Stimulated activated CD4-positive, alpha-beta T cell treated with anti-CD3 and anti-CD28 coated beads, Interleukin-15, amount 100 ng/mL, for 1 hour (primary cell): Measurements from ENCODE around the gene BMP8B.
"Not testable (repeated sequence)": the region's sequence is repeated elsewhere in the genome, so short reads cannot be mapped to it uniquely, and the experiment has no call there.

Source experiments
- DNase-seq, 2 donors: peaks; one replicate each; pipeline ENCODE4 v3.0.0-alpha.2; 2020; ENCODE audit warnings: low read depth in 1 of 2, low spot score in 1 of 2

BMP8B gene, protein sequence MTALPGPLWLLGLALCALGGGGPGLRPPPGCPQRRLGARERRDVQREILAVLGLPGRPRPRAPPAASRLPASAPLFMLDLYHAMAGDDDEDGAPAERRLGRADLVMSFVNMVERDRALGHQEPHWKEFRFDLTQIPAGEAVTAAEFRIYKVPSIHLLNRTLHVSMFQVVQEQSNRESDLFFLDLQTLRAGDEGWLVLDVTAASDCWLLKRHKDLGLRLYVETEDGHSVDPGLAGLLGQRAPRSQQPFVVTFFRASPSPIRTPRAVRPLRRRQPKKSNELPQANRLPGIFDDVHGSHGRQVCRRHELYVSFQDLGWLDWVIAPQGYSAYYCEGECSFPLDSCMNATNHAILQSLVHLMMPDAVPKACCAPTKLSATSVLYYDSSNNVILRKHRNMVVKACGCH

DNA sequence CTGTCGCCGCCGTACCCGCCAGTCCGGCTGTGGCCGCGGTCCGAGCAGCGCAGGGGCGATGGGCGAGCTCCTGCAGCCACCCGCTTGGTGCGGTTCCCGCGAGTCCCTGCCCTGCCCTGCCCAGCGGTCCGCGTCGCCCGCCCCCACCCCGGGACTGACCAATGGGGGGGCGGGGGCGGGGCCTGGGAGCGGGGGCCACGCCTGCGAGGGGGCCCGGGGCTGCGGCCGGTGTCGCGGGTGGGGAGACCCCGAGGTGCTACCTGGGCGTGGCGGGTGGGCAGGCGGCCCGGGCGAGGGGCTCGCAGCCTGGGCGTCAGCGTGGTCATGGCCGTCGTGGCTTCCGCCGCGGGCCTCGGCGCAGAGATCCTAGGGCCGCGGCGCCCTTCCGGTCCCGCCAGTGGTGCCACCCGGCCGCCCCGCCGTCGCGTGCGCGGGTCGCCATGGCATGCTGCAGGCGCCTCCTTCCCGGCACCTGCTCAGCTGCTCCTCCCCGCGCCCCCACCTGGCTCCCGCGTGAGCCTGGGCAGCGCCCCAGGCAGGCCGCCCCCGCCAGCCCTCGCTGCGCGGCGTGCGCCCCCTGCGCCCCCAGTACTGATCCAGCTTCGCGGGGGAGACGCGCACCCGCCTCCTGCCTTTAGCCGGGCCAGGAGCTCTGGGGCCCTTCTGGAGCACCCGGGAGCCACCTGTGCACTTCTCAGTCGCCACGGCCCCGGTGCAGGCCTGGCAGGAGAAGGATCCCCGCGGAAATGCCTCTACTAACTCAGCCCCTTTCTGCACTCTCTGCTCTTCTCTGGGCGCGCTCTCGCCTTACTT, at the start of gene BMP8B:
Gene BMP8B (minus strand): TSS at position 108 of the 813 bp plus-strand sequence. CDS start 380 bp downstream, outside the sequence.
- peak in 1 of 2 donors; percentile 24 for DNase-seq

- no peak for DNase-seq
Measured at GRCh38 chr1:39836595-39837110, 48.0 kb upstream of the BMP8B start.

GRCh38 chr1:39835935-39836594, 47.4 kb upstream of the BMP8B start:
- DNase-seq, result no peak

GRCh38 chr1:39835110-39835509, 46.4 kb upstream of the BMP8B start:
- no peak for DNase-seq

DNA sequence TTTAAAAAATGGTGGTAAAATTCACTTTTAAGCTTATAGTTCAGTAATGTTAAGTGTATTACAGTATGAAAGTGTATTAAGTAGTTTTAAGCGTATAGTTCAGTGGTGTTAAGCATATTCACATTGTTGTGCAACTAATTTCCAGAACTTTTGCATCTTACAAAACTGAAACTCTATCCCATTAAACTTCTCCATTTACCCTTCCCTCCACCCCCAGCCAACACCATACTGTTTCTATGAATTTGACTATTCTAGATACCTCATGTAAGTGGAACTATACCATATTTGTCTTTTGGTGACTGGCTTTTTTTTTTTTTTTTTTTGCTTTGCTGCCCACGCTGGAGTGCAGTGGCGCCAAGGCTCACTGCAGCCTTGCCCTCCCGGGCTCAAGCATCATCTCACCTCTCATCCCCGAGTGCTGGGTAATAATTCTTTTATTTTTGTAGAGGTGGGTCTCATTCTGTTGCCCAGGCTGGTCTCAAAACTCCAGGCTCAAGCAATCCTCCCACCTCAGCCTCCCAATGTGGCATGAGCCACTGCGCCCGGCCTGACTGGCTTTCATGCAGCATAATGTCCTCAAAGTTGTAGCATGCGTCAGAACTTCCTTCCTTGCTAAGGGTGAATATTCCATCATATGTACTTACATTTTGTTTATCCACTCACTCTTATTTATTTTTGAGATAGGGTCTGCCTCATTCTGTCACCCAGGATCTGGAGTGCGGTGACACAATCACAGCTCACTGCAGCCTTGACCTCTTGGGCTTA, 45.1 kb upstream of the BMP8B start:
- DNase-seq, result no peak

DNA sequence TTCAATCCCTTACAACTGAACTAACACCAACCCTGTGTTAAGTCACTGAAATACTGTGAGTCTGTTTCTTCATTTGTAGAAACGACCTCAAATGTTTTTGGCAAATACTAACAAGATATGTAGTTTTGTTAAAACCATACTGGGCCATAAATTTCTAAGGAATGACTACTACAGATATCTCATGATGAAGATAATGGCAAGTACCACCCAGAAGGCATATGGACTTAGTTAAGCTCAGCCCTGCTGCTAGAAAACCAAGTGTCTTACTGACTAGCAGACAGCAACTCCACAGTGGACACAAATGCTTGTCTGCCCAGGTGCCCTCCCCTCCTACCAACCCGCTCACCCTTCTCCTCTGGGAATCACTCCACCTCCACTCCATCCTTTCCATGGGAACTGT, 44.5 kb upstream of the BMP8B start:
- DNase-seq, result no peak

- no peak for DNase-seq
Measured at GRCh38 chr1:39832294-39832693, 43.6 kb upstream of the BMP8B start.

- no peak for DNase-seq
Measured at GRCh38 chr1:39829791-39830533, 41.3 kb upstream of the BMP8B start.

DNA sequence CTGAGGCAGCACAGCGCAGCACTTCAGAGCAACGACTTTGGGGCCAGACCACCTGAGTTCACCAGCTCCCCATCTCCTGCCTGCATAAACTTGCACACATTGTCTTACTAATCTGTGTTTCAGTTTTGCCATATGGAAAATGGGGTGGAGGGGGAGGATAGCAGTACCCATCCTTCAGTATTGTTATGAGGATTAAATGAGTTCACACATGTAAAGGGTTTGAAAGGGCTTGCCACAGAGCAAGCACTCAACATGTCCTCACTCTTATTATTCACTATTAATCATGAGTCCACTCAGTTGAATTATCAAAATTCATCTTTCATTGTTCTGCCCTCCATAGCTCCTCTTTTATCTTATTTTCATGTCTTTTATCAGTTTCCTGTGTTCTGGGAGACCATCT, 40.1 kb upstream of the BMP8B start:
- DNase-seq, result no peak

- not testable (repeated sequence) for DNase-seq
Measured at GRCh38 chr1:39828255-39828654, 39.6 kb upstream of the BMP8B start.

GRCh38 chr1:39827201-39827600, 38.5 kb upstream of the BMP8B start:
- DNase-seq, result no peak

GRCh38 chr1:39826583-39826982, 37.9 kb upstream of the BMP8B start:
- no peak for DNase-seq

DNA sequence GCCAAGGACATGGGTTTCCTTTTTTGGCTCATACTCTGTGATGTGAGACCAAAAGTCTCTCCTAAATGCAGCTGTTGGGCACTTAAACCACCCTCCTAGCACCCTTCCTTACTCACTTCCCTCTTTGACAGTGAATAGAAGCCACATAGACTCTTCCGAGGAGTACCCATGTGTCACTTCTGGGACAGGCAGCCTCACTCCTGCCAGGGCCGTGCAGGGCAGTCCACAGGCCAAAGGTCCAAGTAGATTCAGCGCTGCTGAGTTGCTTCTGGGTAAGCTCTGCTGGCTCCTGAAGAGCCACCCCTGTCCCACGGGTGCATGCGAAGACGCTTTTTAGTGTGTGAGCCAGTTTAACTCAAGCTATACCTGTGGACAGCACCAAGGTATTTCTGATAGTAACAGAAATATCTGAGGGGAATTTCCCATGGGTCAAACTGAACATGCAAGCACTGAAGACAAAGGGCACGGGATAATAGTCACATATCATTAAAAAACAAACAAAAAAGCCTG, 36.8 kb upstream of the BMP8B start:
- DNase-seq, result no peak

DNA sequence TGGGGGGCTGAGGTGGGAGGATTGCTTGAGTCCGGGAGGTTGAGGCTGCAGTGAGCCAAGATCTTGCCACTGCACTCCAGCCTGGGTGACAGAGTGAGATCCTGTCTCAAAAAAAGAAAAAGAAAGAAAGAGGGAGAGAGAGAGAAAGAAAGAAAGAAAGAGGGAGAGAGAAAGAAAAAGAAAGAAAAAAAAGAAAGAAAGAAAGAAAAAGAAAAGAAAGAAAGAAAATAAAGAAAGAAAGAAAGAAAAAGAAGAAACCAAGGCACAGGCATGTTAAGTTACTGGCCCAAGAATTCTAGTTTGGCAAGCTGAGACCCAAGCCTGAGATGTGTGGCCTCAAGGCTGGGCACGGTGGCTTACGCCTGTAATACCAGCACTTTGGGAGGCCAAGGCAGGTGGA, 34.8 kb upstream of the BMP8B start:
- DNase-seq, result not testable (repeated sequence)

DNA sequence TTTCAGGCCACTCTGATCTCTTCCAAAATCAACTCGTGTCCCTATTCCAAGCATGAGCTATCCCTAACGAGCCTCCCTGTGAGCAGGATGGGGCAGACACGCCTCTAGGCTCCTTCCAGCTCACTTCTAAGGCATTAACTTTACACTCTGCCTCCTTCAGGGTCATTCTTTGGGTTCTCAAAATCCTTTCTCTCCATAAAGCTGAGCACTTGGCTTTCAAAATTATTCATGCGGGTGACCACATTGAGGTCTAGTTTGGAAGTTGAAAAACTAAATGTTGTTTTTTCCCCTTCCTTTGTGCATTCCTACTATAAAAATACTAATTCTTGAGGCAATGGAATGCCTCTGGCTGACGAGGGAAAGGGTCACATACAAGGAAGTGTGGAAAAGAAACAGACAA, 33.5 kb upstream of the BMP8B start:
- DNase-seq, result no peak

DNA sequence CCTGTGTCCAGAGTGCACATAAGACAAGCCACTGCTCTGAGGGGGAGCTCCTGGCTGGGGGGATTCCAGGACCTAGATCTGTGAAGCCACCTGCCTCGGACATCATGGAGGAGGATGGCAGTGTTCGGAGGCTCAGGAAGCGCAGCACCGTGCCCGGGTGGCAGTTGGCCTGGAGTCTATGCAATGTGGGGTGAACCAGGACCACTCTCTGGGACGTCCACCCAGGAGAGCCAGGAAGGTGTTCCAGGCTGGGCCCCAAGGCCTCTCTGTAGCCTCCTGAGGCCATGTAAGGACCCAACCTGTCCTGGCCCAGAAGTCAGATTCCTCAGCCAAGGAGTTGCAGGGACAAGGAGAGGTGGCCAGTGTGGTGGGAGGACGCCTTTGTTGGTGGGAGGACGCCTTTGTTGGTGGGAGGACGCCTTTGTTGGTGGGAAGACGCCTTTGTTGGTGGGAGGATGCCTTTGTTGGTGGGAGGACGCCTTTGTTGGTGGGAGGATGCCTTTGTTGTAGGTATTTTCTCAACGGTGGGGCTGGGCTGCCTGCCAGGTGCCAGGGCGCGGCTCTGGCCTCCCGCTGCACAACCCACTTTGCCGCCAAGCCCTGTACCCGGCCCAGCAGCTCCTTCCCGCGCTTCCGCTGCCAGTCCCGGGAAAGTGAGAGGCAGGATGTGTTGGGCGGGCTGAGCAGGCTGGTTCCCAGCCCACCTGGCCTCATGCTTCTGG, 30.6 kb upstream of the BMP8B start:
- DNase-seq, result no peak

GRCh38 chr1:39818482-39818881, 29.8 kb upstream of the BMP8B start:
- no peak for DNase-seq

DNA sequence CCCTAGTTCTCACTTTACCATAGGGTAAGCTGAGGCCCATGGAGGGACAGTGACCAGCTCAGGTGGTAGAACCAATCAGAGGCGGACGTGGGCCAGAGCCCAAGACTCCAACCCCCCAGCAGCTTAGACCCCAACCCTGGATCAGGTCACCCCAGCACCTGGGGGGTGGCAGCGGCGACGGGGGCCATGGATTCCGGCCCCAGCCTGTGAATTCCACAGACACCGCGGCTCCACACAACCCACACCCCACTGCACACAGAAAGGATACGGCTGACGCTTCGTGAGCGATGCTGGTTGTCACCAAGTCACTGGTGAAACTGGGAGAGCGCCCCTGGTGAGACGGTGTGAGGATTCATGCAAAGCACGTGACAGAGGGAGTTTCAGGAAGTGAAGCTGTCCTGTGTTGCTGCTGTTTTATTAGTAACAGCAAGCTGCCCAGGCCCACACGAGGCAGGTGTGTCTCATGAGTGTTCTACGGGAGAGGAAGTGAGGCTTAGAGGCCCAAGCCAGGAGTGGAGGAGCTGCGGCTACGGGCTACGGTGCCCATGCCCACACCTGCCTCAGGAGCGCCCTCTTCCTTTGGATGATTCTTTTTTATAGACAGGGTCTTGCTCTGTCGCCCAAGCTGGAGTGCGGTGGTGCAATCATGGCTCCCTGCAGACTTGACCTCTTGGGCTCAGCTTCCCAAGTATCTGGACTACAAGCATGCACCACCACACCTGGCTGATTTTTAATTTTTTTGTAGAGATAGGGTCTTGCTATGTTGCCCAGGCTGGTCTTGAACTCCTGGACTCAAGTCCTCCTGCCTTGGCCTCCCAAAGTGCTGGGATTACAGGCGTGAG, 28.6 kb upstream of the BMP8B start:
- peak; percentile 33 to 35 for DNase-seq
